Measurements from ENCODE around the gene SERPINA5.

Gene SERPINA5

DNA sequence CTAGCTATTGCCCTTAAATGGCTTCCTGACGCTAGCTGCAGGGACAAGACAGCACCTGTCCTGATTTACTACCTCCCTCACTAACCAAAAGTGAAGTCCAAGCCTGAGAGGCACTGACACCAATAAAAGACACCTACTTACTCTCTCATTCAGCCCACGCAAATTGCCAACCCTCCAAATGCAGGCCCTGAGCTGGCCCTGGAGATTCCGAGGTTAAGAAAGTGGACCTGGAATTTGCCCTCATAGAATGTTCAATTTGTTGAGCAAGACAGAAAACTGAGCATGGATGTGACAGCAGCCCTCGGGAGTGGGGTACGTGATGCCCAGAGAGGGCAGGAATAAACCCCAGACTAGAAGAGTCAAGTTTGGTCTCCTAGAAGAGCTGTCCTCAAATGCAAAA, 47.4 kb downstream of the SERPINA5 start:
- Histone ChIP-seq H3K4me1 (ENCODE audit: low read length) (no peaks in the 10 kb centered on the region), H3K9me3 (ENCODE audit: insufficient read depth, low read length) (no peaks in the 10 kb centered on the region), H2AFZ (ENCODE audit: low read depth, low read length) (no peak overlapping the region), H3K27ac (ENCODE audit: low read length) (no peak overlapping the region), H3K4me2 (ENCODE audit: low read length) (no peak overlapping the region), H3K4me3 (ENCODE audit: low read length) (no peak overlapping the region), H3K36me3 (replicated peaks; ENCODE audit: low read depth, low read length) (no peaks in the 10 kb centered on the region), H3K9ac (ENCODE audit: low read length) (no peak overlapping the region), H3K79me2 (ENCODE audit: low read length) (no peaks in the 10 kb centered on the region), H3K27me3 (ENCODE audit: low read depth, low read length) (peaks cover 32% of the 10 kb centered on the region; the same call in 1 of the 2 replicates), H4K20me1 (ENCODE audit: insufficient read depth, low read length) (no peaks in the 10 kb centered on the region)
- no peak for TF ChIP-seq EZH2phosphoT487 (IDR thresholded peaks at IDR 0.05; ENCODE audit: low read depth)
- TF ChIP-seq, protein P1, sequence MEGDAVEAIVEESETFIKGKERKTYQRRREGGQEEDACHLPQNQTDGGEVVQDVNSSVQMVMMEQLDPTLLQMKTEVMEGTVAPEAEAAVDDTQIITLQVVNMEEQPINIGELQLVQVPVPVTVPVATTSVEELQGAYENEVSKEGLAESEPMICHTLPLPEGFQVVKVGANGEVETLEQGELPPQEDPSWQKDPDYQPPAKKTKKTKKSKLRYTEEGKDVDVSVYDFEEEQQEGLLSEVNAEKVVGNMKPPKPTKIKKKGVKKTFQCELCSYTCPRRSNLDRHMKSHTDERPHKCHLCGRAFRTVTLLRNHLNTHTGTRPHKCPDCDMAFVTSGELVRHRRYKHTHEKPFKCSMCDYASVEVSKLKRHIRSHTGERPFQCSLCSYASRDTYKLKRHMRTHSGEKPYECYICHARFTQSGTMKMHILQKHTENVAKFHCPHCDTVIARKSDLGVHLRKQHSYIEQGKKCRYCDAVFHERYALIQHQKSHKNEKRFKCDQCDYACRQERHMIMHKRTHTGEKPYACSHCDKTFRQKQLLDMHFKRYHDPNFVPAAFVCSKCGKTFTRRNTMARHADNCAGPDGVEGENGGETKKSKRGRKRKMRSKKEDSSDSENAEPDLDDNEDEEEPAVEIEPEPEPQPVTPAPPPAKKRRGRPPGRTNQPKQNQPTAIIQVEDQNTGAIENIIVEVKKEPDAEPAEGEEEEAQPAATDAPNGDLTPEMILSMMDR (IDR thresholded peaks at IDR 0.05; ENCODE audit: low read depth, low read length), result no peak

DNA sequence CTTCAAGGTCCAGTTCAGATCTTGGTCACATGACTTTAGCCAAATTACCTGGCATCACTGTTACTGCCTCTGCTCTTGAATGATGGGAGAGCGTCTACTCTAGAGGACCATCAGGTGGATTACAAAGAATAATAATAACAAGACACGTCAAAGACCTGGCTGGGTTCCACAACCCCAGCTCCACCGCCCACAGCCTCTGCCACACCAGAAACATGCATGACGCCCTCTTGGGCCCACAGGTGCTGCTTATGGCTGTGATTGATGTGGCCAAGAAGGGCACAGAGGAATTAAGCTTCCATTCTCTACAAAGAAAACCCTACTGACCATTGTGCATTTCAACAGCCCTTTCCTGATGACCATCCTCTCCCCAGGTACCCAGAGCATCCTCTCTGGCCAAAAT, 49.2 kb downstream of the SERPINA5 start:
- peaks cover 37% of the 10 kb centered on the region; the same call in 1 of the 2 replicates for H3K27me3 ChIP-seq (ENCODE audit: low read depth, low read length)
- no peaks in the 10 kb centered on the region for H3K4me1 ChIP-seq (ENCODE audit: low read length)
- H3K4me2 ChIP-seq (ENCODE audit: low read length), result no peak overlapping the region
- H3K4me3 ChIP-seq (ENCODE audit: low read length), result no peak overlapping the region
- H3K27ac ChIP-seq (ENCODE audit: low read length), result no peak overlapping the region
- H3K9me3 ChIP-seq (ENCODE audit: insufficient read depth, low read length), result no peaks in the 10 kb centered on the region
- H3K79me2 ChIP-seq (ENCODE audit: low read length), result no peaks in the 10 kb centered on the region
- H3K9ac ChIP-seq (ENCODE audit: low read length), result no peak overlapping the region
- no peaks in the 10 kb centered on the region for H4K20me1 ChIP-seq (ENCODE audit: insufficient read depth, low read length)
- no peaks in the 10 kb centered on the region for H3K36me3 ChIP-seq (replicated peaks; ENCODE audit: low read depth, low read length)
- no peak for TF ChIP-seq EZH2phosphoT487 (IDR thresholded peaks at IDR 0.05; ENCODE audit: low read depth)
- TF ChIP-seq, protein P1 (IDR thresholded peaks at IDR 0.05; ENCODE audit: low read depth, low read length), result no peak
- H2AFZ ChIP-seq (ENCODE audit: low read depth, low read length), result no peak overlapping the region

DNA sequence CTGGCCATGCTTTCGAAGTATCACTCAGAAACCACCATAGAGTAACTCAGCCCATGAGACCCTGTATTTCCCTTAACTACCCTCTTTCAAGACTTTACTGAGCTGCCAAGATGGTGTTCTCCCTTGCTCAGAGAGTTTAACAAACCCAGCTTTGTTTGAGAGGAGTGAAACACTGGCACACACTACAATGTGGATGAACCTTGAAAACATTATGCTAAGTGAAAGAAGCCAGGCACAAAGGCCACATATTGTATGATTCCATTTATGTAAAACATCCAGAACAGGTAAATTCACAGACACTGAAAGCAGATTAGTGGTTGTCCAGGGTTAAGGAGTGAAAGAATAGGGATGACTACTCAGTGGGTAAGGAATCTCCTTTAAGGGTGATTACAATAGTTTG, 49.8 kb downstream of the SERPINA5 start:
- no peaks in the 10 kb centered on the region for H3K4me1 ChIP-seq (ENCODE audit: low read length)

DNA sequence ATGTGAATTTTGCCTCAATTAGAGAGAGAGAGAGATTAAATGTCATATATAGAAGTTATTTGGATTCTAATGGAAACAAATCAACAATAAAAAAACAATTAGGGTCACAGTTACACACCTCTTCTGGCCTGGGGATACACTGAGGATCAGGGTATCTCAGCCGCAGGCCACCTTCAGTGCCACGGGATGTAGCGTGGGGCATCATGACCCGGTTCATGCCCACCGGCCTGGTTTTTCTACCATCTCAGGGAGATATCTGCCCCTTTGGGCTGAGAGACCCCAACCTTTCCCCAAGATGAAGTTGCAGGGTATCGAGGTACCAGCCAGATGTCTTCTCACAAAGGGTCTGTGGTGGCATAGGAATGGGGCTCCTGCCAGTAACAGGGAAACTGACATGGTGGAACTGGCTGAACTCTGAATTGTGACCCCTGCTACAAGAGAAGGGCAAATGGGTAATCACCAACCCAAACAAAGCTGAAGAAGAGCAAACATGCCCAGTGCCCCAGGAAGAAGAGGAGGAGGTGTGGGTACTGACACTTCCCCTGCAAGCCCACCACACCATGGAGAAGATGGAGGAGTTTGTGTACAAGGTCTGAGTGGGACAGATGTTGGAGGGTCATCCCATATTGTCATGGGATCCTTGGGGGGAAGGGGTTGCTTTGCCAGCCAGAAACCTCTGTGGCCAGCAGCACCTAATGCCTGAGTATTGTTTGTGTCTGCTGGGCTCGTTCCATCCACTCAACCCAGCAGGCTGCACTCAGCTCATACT, 50.5 kb downstream of the SERPINA5 start:
- no peak overlapping the region for H3K27ac ChIP-seq (ENCODE audit: low read length)
- H3K27me3 ChIP-seq (ENCODE audit: low read depth, low read length), result peaks cover 37% of the 10 kb centered on the region; the same call in 1 of the 2 replicates
- no peak overlapping the region for H3K9ac ChIP-seq (ENCODE audit: low read length)
- no peaks in the 10 kb centered on the region for H4K20me1 ChIP-seq (ENCODE audit: insufficient read depth, low read length)
- H3K36me3 ChIP-seq (replicated peaks; ENCODE audit: low read depth, low read length), result no peaks in the 10 kb centered on the region
- H3K4me1 ChIP-seq (ENCODE audit: low read length), result no peaks in the 10 kb centered on the region
- no peak overlapping the region for H3K4me2 ChIP-seq (ENCODE audit: low read length)
- TF ChIP-seq, protein P1 (IDR thresholded peaks at IDR 0.05; ENCODE audit: low read depth, low read length), result no peak
- no peak for TF ChIP-seq EZH2phosphoT487 (IDR thresholded peaks at IDR 0.05; ENCODE audit: low read depth)
- no peak overlapping the region for H3K4me3 ChIP-seq (ENCODE audit: low read length)
- H2AFZ ChIP-seq (ENCODE audit: low read depth, low read length), result no peak overlapping the region
- no peaks in the 10 kb centered on the region for H3K79me2 ChIP-seq (ENCODE audit: low read length)
- no peaks in the 10 kb centered on the region for H3K9me3 ChIP-seq (ENCODE audit: insufficient read depth, low read length)

More for the DNA sequence above, 49.8 kb downstream of the SERPINA5 start:
- H3K9me3 ChIP-seq (ENCODE audit: insufficient read depth, low read length), result no peaks in the 10 kb centered on the region
- TF ChIP-seq, protein P1 (IDR thresholded peaks at IDR 0.05; ENCODE audit: low read depth, low read length), result no peak
- no peak for TF ChIP-seq EZH2phosphoT487 (IDR thresholded peaks at IDR 0.05; ENCODE audit: low read depth)
- no peak overlapping the region for H2AFZ ChIP-seq (ENCODE audit: low read depth, low read length)
- no peak overlapping the region for H3K9ac ChIP-seq (ENCODE audit: low read length)
- no peaks in the 10 kb centered on the region for H3K79me2 ChIP-seq (ENCODE audit: low read length)
- no peak overlapping the region for H3K27ac ChIP-seq (ENCODE audit: low read length)
- peaks cover 37% of the 10 kb centered on the region; the same call in 1 of the 2 replicates for H3K27me3 ChIP-seq (ENCODE audit: low read depth, low read length)
- H3K36me3 ChIP-seq (replicated peaks; ENCODE audit: low read depth, low read length), result no peaks in the 10 kb centered on the region
- no peak overlapping the region for H3K4me3 ChIP-seq (ENCODE audit: low read length)
- no peak overlapping the region for H3K4me2 ChIP-seq (ENCODE audit: low read length)
- H4K20me1 ChIP-seq (ENCODE audit: insufficient read depth, low read length), result no peaks in the 10 kb centered on the region
